Astrocyte (in vitro differentiated cells and primary cell): ENCODE measurements around the gene STX11. TPM values are rescaled to one million over a fixed set of nuclear protein-coding genes. Genes with fewer than 3 reads are reported as not detected.

Experiments
- DNase-seq: peaks from one replicate; pipeline ENCODE4 v3.0.0-alpha.2; 2010; ENCODE audit warnings: low read depth
- FAIRE-seq: peaks from 2 replicates; lab custom pipeline; 2011; peaks lifted over from hg19 to GRCh38; lab: Jason Lieb, UNC
- H2AFZ ChIP-seq: 2 replicates; pipeline ENCODE4 v1.6.0; 2012; ENCODE audit warnings: low read depth, low read length, inconsistent platforms
- H3K27ac ChIP-seq: 2 replicates; pipeline ENCODE4 v1.5.1; 2011; ENCODE audit warnings: low read depth, low read length, inconsistent platforms
- H3K27me3 ChIP-seq: 2 replicates; pipeline ENCODE4 v1.6.0; 2011; ENCODE audit warnings: low read length, inconsistent platforms; ENCODE audit not compliant: insufficient read depth
- H3K36me3 ChIP-seq: 2 replicates; pipeline ENCODE4 v1.5.1; 2011; ENCODE audit warnings: low read length, inconsistent platforms; ENCODE audit not compliant: insufficient read depth
- H3K4me1 ChIP-seq: 2 replicates; pipeline ENCODE4 v1.5.1; 2011; ENCODE audit warnings: low read length, inconsistent platforms; ENCODE audit not compliant: insufficient read depth
- H3K4me2 ChIP-seq: 2 replicates; pipeline ENCODE4 v1.6.0; 2012; ENCODE audit warnings: low read length, inconsistent platforms
- H3K4me3 ChIP-seq: 2 replicates; pipeline ENCODE4 v1.5.1; 2011; ENCODE audit warnings: low read depth, mild to moderate bottlenecking, low read length, inconsistent platforms; ENCODE audit not compliant: insufficient read depth
- H3K79me2 ChIP-seq: 2 replicates; pipeline ENCODE4 v1.6.0; 2012; ENCODE audit warnings: mild to moderate bottlenecking, low read length, inconsistent platforms; ENCODE audit not compliant: insufficient read depth
- H3K9ac ChIP-seq: 2 replicates; pipeline ENCODE4 v1.6.0; 2012; ENCODE audit warnings: mild to moderate bottlenecking, low read length, inconsistent platforms
- H3K9me3 ChIP-seq: 2 replicates; pipeline ENCODE4 v1.5.1; 2012; ENCODE audit warnings: low read depth, mild to moderate bottlenecking, low read length, inconsistent platforms; ENCODE audit not compliant: insufficient read depth
- H4K20me1 ChIP-seq: 2 replicates; pipeline ENCODE4 v1.6.0; 2012; ENCODE audit warnings: low read length, inconsistent platforms; ENCODE audit not compliant: insufficient read depth
- H3K27ac Mint-ChIP-seq: one replicate; pipeline ENCODE4 v1.8.0; 2021; ENCODE audit warnings: mild to moderate bottlenecking, mixed read lengths; ENCODE audit not compliant: unreplicated experiment
- H3K27me3 Mint-ChIP-seq: one replicate; pipeline ENCODE4 v1.8.0; 2021; ENCODE audit warnings: low read depth, mixed read lengths; ENCODE audit not compliant: unreplicated experiment
- H3K36me3 Mint-ChIP-seq: one replicate; pipeline ENCODE4 v1.8.0; 2021; ENCODE audit warnings: low read depth, mixed read lengths; ENCODE audit not compliant: unreplicated experiment
- H3K4me1 Mint-ChIP-seq: one replicate; pipeline ENCODE4 v1.8.0; 2021; ENCODE audit warnings: low read depth, mixed read lengths; ENCODE audit not compliant: unreplicated experiment
- H3K4me3 Mint-ChIP-seq: one replicate; pipeline ENCODE4 v1.8.0; 2021; ENCODE audit warnings: mild to moderate bottlenecking, moderate library complexity, mixed read lengths; ENCODE audit not compliant: unreplicated experiment
- H3K9me3 Mint-ChIP-seq: one replicate; pipeline ENCODE4 v1.8.0; 2021; ENCODE audit warnings: mild to moderate bottlenecking, mixed read lengths; ENCODE audit not compliant: unreplicated experiment
- CTCF ChIP-seq: IDR thresholded peaks from 2 replicates; pipeline ENCODE4 v1.5.1; 2011; ENCODE audit warnings: low read depth, mild to moderate bottlenecking, inconsistent platforms, low read length, moderate library complexity; ENCODE audit not compliant: insufficient read depth
- EZH2 ChIP-seq: IDR thresholded peaks from 2 replicates; pipeline ENCODE4 v1.6.1; 2012; ENCODE audit warnings: mild to moderate bottlenecking, low read length, inconsistent platforms; ENCODE audit not compliant: insufficient read depth
- total RNA-seq: library from RNA; stranded (reverse); gene quantifications from 2 replicates; pipeline ENCODE4 v1.2.1, GENCODE V29; 2021

Gene STX11
- total RNA-seq, 1 donor from 2014 or later, result 2.0 TPM

GRCh38 chr6:144223686-144224085 is 73.4 kb downstream of the STX11 start:
- no peak overlapping the region for H3K4me2 ChIP-seq
- no peak overlapping the region for H3K4me3 ChIP-seq
- TF ChIP-seq CTCF (no peak), EZH2 (no peak)
- no peak overlapping the region for H3K27ac Mint-ChIP-seq
- H3K4me1 ChIP-seq, result no peaks in the 10 kb centered on the region
- H4K20me1 ChIP-seq, result no peaks in the 10 kb centered on the region
- no peaks in the 10 kb centered on the region for H3K36me3 ChIP-seq
- H3K4me1 Mint-ChIP-seq, result peaks cover 11% of the 10 kb centered on the region
- H3K9me3 Mint-ChIP-seq, result no peaks in the 10 kb centered on the region
- H3K27ac ChIP-seq, result no peak overlapping the region
- no peak overlapping the region for H3K9ac ChIP-seq
- no peaks in the 10 kb centered on the region for H3K27me3 Mint-ChIP-seq
- no peaks in the 10 kb centered on the region for H3K27me3 ChIP-seq
- DNase-seq (no peak), FAIRE-seq (no peak)
- H3K9me3 ChIP-seq, result no peaks in the 10 kb centered on the region
- H3K36me3 Mint-ChIP-seq, result no peaks in the 10 kb centered on the region
- no peaks in the 10 kb centered on the region for H3K79me2 ChIP-seq
- no peak overlapping the region for H3K4me3 Mint-ChIP-seq
- H2AFZ ChIP-seq, result no peak overlapping the region

- H3K36me3 Mint-ChIP-seq, result no peaks in the 10 kb centered on the region
- Histone ChIP-seq H3K9me3 (no peaks in the 10 kb centered on the region), H3K4me3 (no peak overlapping the region), H3K79me2 (no peaks in the 10 kb centered on the region), H3K4me2 (no peak overlapping the region), H3K36me3 (no peaks in the 10 kb centered on the region), H3K27ac (no peak overlapping the region), H4K20me1 (no peaks in the 10 kb centered on the region), H3K9ac (no peak overlapping the region), H2AFZ (no peak overlapping the region), H3K4me1 (no peaks in the 10 kb centered on the region), H3K27me3 (no peaks in the 10 kb centered on the region)
- H3K4me1 Mint-ChIP-seq, result peaks cover 8% of the 10 kb centered on the region
- H3K9me3 Mint-ChIP-seq, result peaks cover 5% of the 10 kb centered on the region
- no peak overlapping the region for H3K4me3 Mint-ChIP-seq
- TF ChIP-seq EZH2, result no peak
- no peak for TF ChIP-seq CTCF
- DNase-seq (no peak), FAIRE-seq (no peak)
- no peak overlapping the region for H3K27ac Mint-ChIP-seq
- H3K27me3 Mint-ChIP-seq, result no peaks in the 10 kb centered on the region
These were observed 81.4 kb downstream of the STX11 start for GRCh38 chr6:144231721-144232120.

- no peaks in the 10 kb centered on the region for H3K36me3 Mint-ChIP-seq
- no peak for FAIRE-seq
These were observed 82.0 kb downstream of the STX11 start for GRCh38 chr6:144232176-144232831.

More at GRCh38 chr6:144232176-144232831, 82.0 kb downstream of the STX11 start:
- Histone ChIP-seq H3K9me3 (no peaks in the 10 kb centered on the region), H3K9ac (no peak overlapping the region), H2AFZ (no peak overlapping the region), H4K20me1 (no peaks in the 10 kb centered on the region), H3K4me1 (no peaks in the 10 kb centered on the region), H3K27me3 (no peaks in the 10 kb centered on the region), H3K36me3 (no peaks in the 10 kb centered on the region), H3K4me3 (no peak overlapping the region), H3K79me2 (no peaks in the 10 kb centered on the region), H3K4me2 (no peak overlapping the region), H3K27ac (no peak overlapping the region)
- H3K4me3 Mint-ChIP-seq, result no peak overlapping the region
- H3K27me3 Mint-ChIP-seq, result no peaks in the 10 kb centered on the region
- H3K9me3 Mint-ChIP-seq, result peaks cover 5% of the 10 kb centered on the region
- no peak for DNase-seq
- TF ChIP-seq CTCF (no peak), EZH2 (no peak)
- H3K4me1 Mint-ChIP-seq, result peaks cover 8% of the 10 kb centered on the region
- H3K27ac Mint-ChIP-seq, result no peak overlapping the region
